Sigmoid colon (tissue), 3 donors: Measurements from ENCODE around the gene DENND1C.

Experiments used
- CTCF ChIP-seq, 4 experiments: fragments of 450-650 bp in 3 of 4; fragments of 200-600 bp in 1 of 4; IDR thresholded peaks; one replicate each; pipeline ENCODE4 v1.5.1; 2016 to 2019; ENCODE audit warnings: antibody characterized with exemption in 4 of 4, mild to moderate bottlenecking in 3 of 4, moderate library complexity in 2 of 4
- POLR2A ChIP-seq, 2 donors: fragments of 450-650 bp; IDR thresholded peaks; one replicate each; pipeline ENCODE4 v1.6.1; 2016; ENCODE audit warnings: antibody characterized with exemption in 2 of 2, mild to moderate bottlenecking in 2 of 2, moderate library complexity in 2 of 2

- TF ChIP-seq CTCF (IDR thresholded peaks at IDR 0.05) (no peak), POLR2A (IDR thresholded peaks at IDR 0.05) (no peak)
These were observed 48.4 kb downstream of the DENND1C start for GRCh38 chr19:6433165-6433564.
